Activated T-cell treated with anti-CD3 and anti-CD28 coated beads for 24 hours (primary cell): ENCODE measurements around the gene ZNF610.
"Not testable (repeated sequence)": the region's sequence is repeated elsewhere in the genome, so short reads cannot be mapped to it uniquely, and the experiment has no call there.

ENCODE experiments used
- DNase-seq: peaks from one replicate; pipeline ENCODE4 v3.0.0-alpha.2; 2020; ENCODE audit warnings: low read depth

The ZNF610 gene

DNA sequence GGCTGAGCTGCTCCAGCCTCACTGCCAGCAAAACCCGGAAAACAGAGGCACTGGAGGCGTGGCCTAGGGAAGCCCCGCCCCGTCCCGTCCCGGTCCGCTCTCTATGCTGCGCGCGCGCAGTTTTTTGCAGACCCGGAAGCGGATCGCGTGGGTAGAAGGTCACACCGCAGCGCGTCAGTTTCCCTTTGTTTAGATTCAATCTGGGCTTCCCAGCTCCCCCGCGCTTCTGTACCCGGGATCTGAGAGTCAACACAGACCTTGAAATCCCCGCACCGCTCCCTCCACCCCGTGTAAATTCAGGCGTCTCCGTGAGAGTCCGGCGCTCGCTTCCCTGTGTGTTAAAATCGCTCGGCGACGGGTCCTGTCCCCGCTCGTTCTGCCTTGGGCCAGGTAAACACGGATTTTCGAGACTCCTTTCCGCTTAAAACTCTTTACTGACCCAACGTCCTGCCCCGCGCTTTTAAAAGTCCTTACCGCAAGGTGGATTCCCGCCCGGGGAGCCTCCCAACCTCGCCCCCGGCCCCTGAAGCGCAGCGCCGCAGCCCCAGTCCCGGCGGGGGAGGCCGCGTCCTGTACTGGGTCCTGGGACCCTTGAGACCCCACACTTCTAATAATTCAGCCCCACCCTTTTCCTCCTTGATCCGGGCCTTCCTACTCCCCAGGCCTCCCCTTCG lies at the start of gene ZNF610:
Gene ZNF610 (plus strand): TSS at position 127 of the 674 bp plus-strand sequence. CDS start 12,930 bp downstream, outside the sequence.
- peak; percentile 86 for DNase-seq

DNA sequence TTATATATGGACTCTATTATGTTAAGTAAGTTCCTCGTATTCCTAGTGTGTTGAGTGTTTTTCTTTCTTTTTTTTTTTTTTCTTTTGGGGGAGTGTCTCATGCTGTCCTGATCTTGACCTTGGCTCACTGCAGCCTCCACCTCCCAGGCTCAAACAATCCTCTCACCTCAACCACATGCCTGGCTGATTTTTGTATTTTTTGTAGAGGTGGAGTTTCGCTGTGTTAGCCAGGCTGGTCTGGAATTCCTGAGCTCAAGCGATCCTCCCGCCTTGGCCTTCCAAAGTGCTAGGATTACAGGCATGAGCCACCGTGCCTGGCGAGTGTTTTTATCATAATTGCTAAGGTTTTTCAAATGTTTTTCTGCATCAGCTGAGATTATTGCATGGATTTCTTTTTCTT lies 49.8 kb upstream of the ZNF610 start:
- DNase-seq, result no peak

DNA sequence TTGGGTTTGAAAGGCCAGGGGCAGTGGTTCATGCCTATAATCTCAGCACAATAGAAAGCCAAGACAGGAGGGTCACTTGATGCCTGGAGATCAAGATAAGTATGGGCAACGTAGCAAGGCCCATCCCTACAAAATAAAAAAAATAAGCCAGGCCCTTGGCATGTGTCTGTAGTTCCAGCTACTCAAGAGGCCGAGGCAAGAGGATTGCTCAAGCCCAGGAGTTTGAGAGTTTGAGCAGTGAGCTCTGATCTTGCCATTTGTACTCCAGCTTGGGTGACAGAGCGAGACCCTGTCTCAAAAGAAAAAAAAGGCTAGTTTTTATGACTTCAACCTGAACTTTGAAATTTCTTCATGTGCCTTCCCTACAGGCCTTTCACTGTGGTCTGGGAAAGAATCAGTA lies 44.3 kb upstream of the ZNF610 start:
- DNase-seq, result no peak

GRCh38 chr19:52292946-52293345 lies 43.1 kb upstream of the ZNF610 start:
- DNase-seq, result not testable (repeated sequence)

- no peak for DNase-seq
These were observed 39.7 kb upstream of the ZNF610 start for GRCh38 chr19:52296400-52296772.

DNA sequence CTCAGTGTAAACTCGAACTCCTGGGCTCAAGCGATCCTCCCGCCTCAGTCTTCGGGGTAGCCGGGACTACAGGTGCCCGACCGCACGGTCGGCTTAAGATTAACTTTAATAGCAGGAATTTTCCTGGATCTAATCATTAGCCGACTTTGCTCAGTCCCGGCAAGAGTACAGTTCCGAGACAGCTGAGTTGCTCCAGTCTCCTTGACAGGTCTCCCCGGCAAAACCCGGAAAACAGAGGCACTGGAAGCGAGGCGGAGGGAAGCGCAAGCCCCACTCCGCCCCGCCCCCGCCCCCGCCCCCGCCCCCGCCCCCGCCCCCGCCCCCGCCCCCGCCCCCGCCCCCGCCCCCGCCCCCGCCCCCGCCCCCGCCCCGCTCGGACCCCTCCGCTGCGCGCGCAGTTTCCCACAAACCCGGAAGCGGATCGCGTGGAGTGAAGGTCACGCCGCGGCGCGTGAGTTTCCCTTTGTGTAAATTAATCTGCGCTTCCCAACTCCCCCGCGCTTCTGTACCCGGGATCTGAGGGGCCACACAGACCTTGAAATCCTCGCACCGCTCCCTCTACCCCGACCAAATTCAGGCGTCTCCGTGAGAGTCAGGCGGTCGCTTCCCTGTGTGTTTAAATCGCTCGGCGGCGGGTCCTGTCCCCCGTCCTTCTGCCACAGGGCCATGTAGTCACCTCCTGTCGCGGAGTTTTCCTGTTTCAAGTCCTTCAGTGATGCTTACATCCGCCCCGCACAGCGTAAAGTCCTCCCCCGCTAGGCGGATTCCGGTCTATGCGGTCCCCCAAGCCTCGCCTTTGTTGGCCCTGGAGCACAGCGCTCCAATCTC lies 39.1 kb upstream of the ZNF610 start, which contains the start of gene ZNF480:
Gene ZNF480 (plus strand): TSS at position 397 of the 828 bp plus-strand sequence. CDS start 3,244 bp downstream, outside the sequence.
- peak; percentile 64 for DNase-seq

GRCh38 chr19:52297601-52298364 lies 38.3 kb upstream of the ZNF610 start:
- no peak for DNase-seq

DNA sequence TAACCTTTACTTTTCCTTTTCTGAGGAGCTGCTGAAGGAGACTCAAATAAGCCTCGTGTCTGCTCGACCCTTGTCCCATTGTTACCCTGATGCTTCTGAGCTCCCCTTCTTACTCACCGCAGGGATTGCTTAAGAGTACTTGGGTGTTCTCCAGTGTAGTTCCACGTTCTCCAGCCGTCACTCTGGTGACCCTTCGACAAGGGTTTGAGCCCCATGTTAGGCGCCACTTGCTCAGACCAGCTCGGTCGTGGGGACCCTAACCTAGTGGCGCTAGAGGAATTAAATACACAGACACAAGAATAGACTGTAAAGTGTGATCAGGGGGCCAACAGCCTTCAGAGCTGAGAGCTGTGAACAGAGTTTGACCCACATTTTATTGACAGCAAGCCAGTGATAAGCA lies 28.8 kb upstream of the ZNF610 start:
- no peak for DNase-seq

DNA sequence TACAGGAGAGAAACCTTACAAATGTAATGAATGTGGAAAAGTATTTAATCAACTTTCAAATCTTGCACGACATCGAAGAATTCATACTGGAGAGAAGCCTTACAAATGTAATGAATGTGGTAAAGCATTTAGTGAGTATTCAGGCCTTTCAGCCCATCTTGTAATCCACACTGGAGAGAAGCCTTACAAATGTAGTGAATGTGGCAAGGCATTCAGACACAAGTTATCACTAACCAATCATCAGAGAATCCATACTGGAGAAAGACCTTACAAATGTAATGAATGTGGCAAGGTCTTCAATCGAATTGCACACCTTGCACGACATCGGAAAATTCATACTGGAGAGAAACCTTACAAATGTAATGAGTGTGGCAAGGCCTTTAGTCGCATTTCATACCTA lies 13.6 kb upstream of the ZNF610 start:
- no peak for DNase-seq

DNA sequence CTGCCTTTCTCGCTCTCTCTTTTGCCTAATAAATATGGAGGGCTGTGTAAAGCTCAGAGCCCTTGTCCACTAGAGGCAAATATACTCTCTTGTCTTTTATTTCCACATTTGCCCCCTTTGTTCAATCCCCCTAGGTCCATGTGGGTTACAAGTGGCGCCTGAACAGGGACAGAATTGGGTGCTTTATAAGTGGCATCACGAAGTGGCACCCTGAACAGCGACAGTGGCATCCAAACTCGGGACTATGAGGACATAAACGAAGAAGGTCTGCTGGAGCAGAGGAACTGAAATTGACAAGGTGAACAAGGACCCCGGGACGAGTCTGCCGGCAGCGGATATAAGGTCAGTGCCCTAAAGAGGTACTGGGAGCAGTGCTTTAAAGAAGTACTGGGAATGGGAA lies 4.3 kb upstream of the ZNF610 start:
- no peak for DNase-seq

DNA sequence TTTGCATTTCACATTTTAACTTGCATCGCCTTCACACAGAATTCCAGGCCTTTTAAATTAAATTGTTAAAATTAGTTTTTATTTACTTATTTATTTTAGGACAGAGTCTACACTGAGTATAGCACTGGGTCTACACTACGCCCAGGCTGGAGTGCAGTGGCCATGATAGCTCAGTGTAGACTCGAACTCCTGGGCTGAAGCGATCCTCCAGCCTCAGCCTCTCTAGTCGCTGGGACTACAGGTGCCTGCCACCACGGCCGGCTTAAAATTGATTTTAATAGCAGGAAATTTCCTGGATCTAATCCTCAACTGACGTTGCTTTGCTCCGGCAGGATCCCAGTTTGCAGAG lies 301 bp upstream of the ZNF610 start:
- no peak for DNase-seq

GRCh38 chr19:52336791-52337381 lies 843 bp downstream of the ZNF610 start:
- no peak for DNase-seq

DNA sequence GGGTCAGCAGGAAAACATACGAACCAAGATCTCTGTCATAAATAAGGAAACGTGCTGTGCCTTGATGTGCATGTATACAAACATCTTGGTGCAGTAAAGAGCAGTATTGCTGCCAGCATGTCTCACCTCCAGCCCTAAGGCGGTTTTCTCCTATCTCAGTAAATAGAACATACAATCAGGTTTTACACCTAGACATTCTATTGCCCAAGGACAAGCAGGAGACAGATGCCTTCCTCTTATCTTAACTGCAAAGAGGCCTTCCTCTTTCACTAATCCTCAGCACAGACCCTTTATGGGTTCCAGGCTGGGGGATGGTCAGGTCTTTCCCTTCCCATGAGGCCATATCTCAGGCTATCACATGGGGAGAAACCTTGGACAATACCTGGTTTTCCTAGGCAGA lies 3.0 kb downstream of the ZNF610 start:
- not testable (repeated sequence) for DNase-seq

- peak; percentile 12 for DNase-seq
These were observed 7.5 kb downstream of the ZNF610 start for GRCh38 chr19:52343548-52343947.

- DNase-seq, result no peak
These were observed 9.1 kb downstream of the ZNF610 start for GRCh38 chr19:52345162-52345561.

DNA sequence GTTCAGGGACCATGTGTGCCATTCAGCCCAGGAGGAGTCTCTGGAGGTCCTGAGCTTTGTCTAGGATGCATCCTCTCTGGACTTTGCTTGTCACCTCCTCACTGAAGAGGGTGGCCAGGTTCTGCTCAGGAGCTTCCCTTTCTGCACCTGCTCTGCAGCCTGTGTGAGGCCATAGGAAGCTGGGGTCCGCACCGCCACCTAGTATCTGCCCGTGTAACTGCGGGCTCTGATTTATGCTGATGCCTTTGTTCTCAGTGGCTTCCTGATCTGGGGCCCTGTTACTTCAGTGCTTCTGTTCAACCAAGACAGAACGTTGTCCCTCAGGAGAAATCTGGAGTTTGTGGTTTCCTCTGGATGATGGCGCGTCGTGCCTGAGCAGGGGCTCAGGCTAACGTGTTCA lies 15.5 kb downstream of the ZNF610 start:
- no peak for DNase-seq

- DNase-seq, result no peak
These were observed 30.4 kb downstream of the ZNF610 start for GRCh38 chr19:52366414-52366824.

DNA sequence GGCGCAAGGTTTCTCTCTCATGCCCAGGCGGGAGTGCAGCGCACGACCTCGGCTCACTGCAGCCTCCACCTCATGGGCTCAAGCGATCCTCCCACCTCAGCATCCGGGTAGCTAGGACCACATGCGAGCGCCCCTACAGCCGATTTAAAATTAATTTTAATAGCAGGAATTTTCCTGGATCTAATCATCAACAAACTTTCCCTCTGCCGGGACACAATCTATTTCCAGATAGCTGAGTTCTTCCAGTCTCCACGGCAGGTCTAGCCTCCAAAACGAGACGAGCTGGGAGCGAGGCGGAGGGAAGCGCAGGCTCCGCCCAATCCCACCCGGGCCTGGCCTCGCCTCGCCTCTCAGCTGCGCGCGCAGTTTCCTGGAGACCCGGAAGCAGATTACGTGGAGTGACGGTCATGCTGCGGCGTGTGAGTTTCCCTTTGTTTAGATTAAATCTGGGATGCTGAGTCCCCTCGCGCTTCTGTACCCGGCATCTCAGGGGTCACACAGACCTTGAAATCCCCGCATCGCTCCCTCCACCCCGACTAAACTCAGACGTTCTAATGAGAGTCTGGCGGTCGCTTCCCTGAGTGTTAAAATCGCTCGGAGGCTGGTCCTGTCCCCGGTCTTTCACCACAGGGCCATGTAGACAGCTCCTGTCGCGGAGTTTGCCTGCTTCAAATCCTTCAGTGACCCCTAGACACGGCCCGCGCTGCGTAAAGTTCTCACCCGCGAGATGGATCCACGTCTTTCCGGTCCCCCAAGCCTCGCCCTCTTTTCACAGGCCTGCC lies 33.7 kb downstream of the ZNF610 start, which contains the start of gene ZNF880:
Gene ZNF880 (plus strand): TSS at position 365 of the 782 bp plus-strand sequence. CDS start 43 bp downstream, at position 408.
- DNase-seq, result peak; percentile 90

DNA sequence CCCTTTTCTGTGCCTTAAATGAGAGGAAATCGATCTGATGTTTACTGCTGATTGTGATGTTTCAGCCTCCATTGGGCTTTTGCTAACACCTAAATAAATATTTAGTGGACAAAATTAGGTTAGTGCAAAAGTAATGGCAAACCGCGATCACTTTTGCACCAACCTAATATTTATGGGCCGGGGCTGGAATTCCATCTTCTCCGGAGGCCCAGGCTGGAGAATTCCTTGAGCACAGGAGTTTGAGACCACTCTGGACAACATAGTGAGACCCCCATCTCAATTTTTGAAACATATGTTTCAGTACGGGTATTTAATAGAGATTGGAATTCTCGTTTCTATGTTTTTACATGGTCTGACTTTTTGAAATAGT lies 34.3 kb downstream of the ZNF610 start:
- DNase-seq, result no peak

DNA sequence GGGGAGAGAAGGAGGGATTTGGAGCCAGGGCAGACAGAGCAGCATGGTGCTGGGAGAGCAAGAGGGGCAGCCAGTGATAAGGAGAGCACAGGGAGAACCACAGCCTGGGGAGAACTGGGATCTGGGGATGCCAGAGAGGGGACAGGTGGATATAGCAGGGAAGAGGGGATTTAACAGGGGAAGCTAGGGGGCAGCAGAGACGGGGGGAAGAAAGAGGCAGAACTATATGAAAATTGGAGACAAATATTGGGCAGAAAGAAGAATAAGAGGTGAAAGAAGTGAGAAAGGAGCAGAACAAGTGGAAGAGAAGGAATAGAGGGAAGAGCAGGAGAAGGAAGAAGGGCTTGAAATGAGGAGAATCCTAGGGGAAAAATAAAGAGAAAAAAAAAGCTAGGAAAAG lies 55.1 kb downstream of the ZNF610 start:
- DNase-seq, result no peak

GRCh38 chr19:52397310-52398080 lies 61.5 kb downstream of the ZNF610 start, which contains the start of gene ZNF528:
TSS of gene ZNF528 (plus strand) at chr19:52397849. CDS start at chr19:52402014, 4,165 bp downstream.
- peak; percentile 91 for DNase-seq
